ENCODE results near the gene ADCY2. TPM values are rescaled to one million over a fixed set of nuclear protein-coding genes. Genes with fewer than 3 reads are reported as not detected.

The ADCY2 gene
- total RNA-seq, 1 experiment from 2014 or later = 31.3 TPM

DNA sequence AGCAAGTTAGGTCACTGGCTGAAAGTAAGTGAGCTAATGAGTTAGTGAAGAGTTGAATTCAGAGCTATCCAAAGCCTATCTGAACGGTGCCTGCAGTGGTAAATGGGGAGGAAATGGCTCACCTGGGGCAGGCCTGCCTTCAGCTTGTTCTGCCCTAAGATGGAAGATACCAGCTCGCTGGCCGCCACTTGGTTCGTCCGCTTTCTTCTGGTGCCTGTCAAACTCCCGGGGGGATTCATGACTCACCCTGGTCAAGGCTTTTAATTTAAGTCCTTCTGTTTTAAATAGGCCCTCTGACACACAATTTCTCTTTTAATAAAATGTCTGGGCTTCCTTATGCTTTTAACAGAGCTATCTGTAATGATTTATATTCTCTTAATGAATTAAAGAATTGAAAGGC is 376.2 kb downstream of the ADCY2 start:
- Mint-ChIP-seq H3K27me3 (ENCODE audit: low read depth) (no peaks in the 10 kb centered on the region), H3K4me1 (peaks cover 18 to 20% of the 10 kb centered on the region in 2 experiments), H3K4me3 (no peak overlapping the region), H3K36me3 (ENCODE audit: insufficient read depth in 1 of 3, low read depth in 3 of 3) (peaks cover 7 to 11% (median 8%) of the 10 kb centered on the region in 3 experiments; a peak in 5 of 7 replicates), H3K9me3 (no peaks in the 10 kb centered on the region), H3K27ac (no peak overlapping the region)
- H2BK5ac ChIP-seq (ENCODE audit: insufficient read length, low read length) = no peak overlapping the region
- H3K27me3 ChIP-seq (ENCODE audit: insufficient read depth, low read length) = no peaks in the 10 kb centered on the region
- H2BK15ac ChIP-seq (ENCODE audit: low read depth, low read length) = no peak overlapping the region
- H3K79me2 ChIP-seq (ENCODE audit: insufficient read depth, low read length) = no peaks in the 10 kb centered on the region
- H3K79me1 ChIP-seq (ENCODE audit: insufficient read depth, low read depth, low read length, poor library complexity, severe bottlenecking) = no peaks in the 10 kb centered on the region
- H3K4ac ChIP-seq (ENCODE audit: low read depth, low read length) = no peak overlapping the region
- H3K18ac ChIP-seq (ENCODE audit: insufficient read length, low read depth, low read length) = no peak overlapping the region
- WGBS (ENCODE audit: extremely low coverage, insufficient read length, low lambda C conversion rate) = no CpG with 5 or more reads among the region's 6 CpGs
- H4K91ac ChIP-seq (ENCODE audit: insufficient read length, low read depth, low read length) = no peak overlapping the region
- H4K20me1 ChIP-seq (ENCODE audit: control insufficient read depth, insufficient read depth, insufficient read length) = no peaks in the 10 kb centered on the region
- no peak overlapping the region for H3K4me2 ChIP-seq (ENCODE audit: insufficient read depth, insufficient read length, low read length)
- no peak overlapping the region for H2BK12ac ChIP-seq (ENCODE audit: insufficient read length, low read depth, low read length)
- no peak overlapping the region for H2BK120ac ChIP-seq (ENCODE audit: low read depth, low read length, poor library complexity, severe bottlenecking)
- DNase-seq = no peak
- no peak overlapping the region for H3K9ac ChIP-seq (ENCODE audit: extremely low read depth, insufficient read length, low read length)
- no peaks in the 10 kb centered on the region for H3K9me3 ChIP-seq (ENCODE audit: control insufficient read depth, low read depth, low read length)
- no peak overlapping the region for H3K14ac ChIP-seq (ENCODE audit: insufficient read depth, low read length)
- H4K5ac ChIP-seq (ENCODE audit: insufficient read length, low read depth, low read length) = no peak overlapping the region
- H3T11ph ChIP-seq (ENCODE audit: low read length) = no peak overlapping the region
- H3K4me1 ChIP-seq (ENCODE audit: insufficient read depth, low read length) = no peaks in the 10 kb centered on the region; the same call in 1 of the 2 replicates
- no peak overlapping the region for H3K56ac ChIP-seq (ENCODE audit: insufficient read length, low read depth, low read length)
- H3K23me2 ChIP-seq (ENCODE audit: insufficient read length, low read depth, low read length, poor library complexity, severe bottlenecking) = no peaks in the 10 kb centered on the region
- H4K8ac ChIP-seq (replicated peaks; ENCODE audit: insufficient read length, low read depth, low read length) = no peak overlapping the region
- no peak overlapping the region for H2AK5ac ChIP-seq (ENCODE audit: insufficient read length, low read length)
- H3K23ac ChIP-seq (ENCODE audit: insufficient read length, low read depth, low read length) = no peak overlapping the region
- TF ChIP-seq, protein P1, sequence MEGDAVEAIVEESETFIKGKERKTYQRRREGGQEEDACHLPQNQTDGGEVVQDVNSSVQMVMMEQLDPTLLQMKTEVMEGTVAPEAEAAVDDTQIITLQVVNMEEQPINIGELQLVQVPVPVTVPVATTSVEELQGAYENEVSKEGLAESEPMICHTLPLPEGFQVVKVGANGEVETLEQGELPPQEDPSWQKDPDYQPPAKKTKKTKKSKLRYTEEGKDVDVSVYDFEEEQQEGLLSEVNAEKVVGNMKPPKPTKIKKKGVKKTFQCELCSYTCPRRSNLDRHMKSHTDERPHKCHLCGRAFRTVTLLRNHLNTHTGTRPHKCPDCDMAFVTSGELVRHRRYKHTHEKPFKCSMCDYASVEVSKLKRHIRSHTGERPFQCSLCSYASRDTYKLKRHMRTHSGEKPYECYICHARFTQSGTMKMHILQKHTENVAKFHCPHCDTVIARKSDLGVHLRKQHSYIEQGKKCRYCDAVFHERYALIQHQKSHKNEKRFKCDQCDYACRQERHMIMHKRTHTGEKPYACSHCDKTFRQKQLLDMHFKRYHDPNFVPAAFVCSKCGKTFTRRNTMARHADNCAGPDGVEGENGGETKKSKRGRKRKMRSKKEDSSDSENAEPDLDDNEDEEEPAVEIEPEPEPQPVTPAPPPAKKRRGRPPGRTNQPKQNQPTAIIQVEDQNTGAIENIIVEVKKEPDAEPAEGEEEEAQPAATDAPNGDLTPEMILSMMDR (conservative IDR thresholded peaks at IDR 0.05) = no peak
- H2BK20ac ChIP-seq (ENCODE audit: low read depth, low read length, poor library complexity, severe bottlenecking) = no peak overlapping the region
- H2AFZ ChIP-seq (ENCODE audit: low read length) = no peak overlapping the region
- H3K27ac ChIP-seq (ENCODE audit: insufficient read length, low read depth, low read length) = no peak overlapping the region

Measured in H9 (cell line).